NCI-H1930 (cell line): ENCODE measurements around the gene SYNE3.

Experiments
- DNase-seq, 2 experiments: peaks; one replicate each; lab custom pipeline; 2025; lab: John Stamatoyannopoulos, UW

SYNE3 gene

GRCh38 chr14:95474941-95475340 lies 41.5 kb downstream of the SYNE3 start:
- no peak for DNase-seq

GRCh38 chr14:95474486-95474885 lies 42.0 kb downstream of the SYNE3 start:
- no peak for DNase-seq

- DNase-seq: no peak
Observed at GRCh38 chr14:95472819-95473251, 43.6 kb downstream of the SYNE3 start.

GRCh38 chr14:95471476-95471875 lies 45.0 kb downstream of the SYNE3 start:
- DNase-seq: no peak

GRCh38 chr14:95471016-95471415 lies 45.4 kb downstream of the SYNE3 start:
- DNase-seq: no peak

GRCh38 chr14:95469134-95469481 lies 47.3 kb downstream of the SYNE3 start:
- DNase-seq: no peak

- DNase-seq: no peak
Observed at GRCh38 chr14:95468448-95469133, 47.9 kb downstream of the SYNE3 start.

- no peak for DNase-seq
Observed at GRCh38 chr14:95467657-95468056, 48.8 kb downstream of the SYNE3 start.

GRCh38 chr14:95467232-95467631 lies 49.2 kb downstream of the SYNE3 start:
- no peak for DNase-seq
